HepG2 (cell line): ENCODE data around the gene HPCAL4. TPM values are rescaled to one million over a fixed set of nuclear protein-coding genes. Genes with fewer than 3 reads are reported as not detected.

Source experiments
- ATAC-seq: fragments of 200-7000 bp; cut with Tn5 transposase; 3 replicates; pipeline ENCODE4 v1.9.1; 2020; ENCODE audit warnings: mild to moderate bottlenecking, moderate library complexity
- BruUV-seq: library from RNA; stranded (reverse); fragments of 400-500 nt; replicated peaks from 2 replicates; lab custom pipeline; 2021; lab: Mats Ljungman, UMichigan
- CTCF ChIA-PET: fragments of 300-600 bp; formaldehyde crosslinking; extraction: SDS; loops from one replicate; lab custom pipeline; 2021; ENCODE audit warnings: low total read pairs, inconsistent platforms, low intra/inter-chr PET ratio; lab: Yijun Ruan, JAX
- POLR2A ChIA-PET: fragments of 350-600 bp; sonication (Branson Sonifier 250); formaldehyde crosslinking; loops from one replicate; lab custom pipeline; 2020; ENCODE audit warnings: antibody characterized with exemption, inconsistent platforms; lab: Yijun Ruan, JAX
- DNase-seq: peaks from one replicate; pipeline ENCODE4 v3.0.0-alpha.2; 2015; ENCODE audit warnings: low spot score
- FAIRE-seq: peaks from 3 replicates; lab custom pipeline; 2011; peaks lifted over from hg19 to GRCh38; lab: Jason Lieb, UNC
- H2AFZ ChIP-seq: one replicate; pipeline ENCODE4 v1.6.1; 2011; ENCODE audit warnings: low read length, inconsistent platforms
- H3K27ac ChIP-seq: fragments of 300-600 bp; 3 replicates; pipeline ENCODE4 v1.8.0; 2011; ENCODE audit warnings: mixed run types, mild to moderate bottlenecking, mixed read lengths, low read length, inconsistent platforms; ENCODE audit not compliant: insufficient read depth; ENCODE audit errors: extremely low read length
- H3K27me3 ChIP-seq, 2 experiments: fragments of 200-600 bp in 1 of 2; 2 replicates in 1 of 2; 3 replicates in 1 of 2; pipeline versions ENCODE4 v1.6.0 to v1.8.0; 2011; ENCODE audit warnings: low read length in 2 of 2, mild to moderate bottlenecking in 2 of 2, moderate library complexity in 2 of 2, inconsistent platforms in 1 of 2; ENCODE audit not compliant: insufficient read depth in 2 of 2, control insufficient read depth in 1 of 2
- H3K36me3 ChIP-seq, 2 experiments: fragments of 200-600 bp in 1 of 2; replicated peaks in 1 of 2; 2 replicates in 1 of 2; 3 replicates in 1 of 2; pipeline versions ENCODE4 v1.5.1 to v1.8.0; 2011; ENCODE audit warnings: low read length in 2 of 2, inconsistent platforms in 1 of 2; ENCODE audit not compliant: insufficient read depth in 2 of 2, control insufficient read depth in 1 of 2
- H3K4me1 ChIP-seq: 2 replicates; pipeline ENCODE4 v1.5.1; 2012; ENCODE audit warnings: low read length, inconsistent platforms; ENCODE audit not compliant: insufficient read depth
- H3K4me2 ChIP-seq: 2 replicates; pipeline ENCODE4 v1.6.0; 2011; ENCODE audit warnings: low read depth, low read length, inconsistent platforms
- H3K4me3 ChIP-seq, 3 experiments: fragments of 200-600 bp in 1 of 3; sonication (generic), shearing (Covaris generic) in 1 of 3; replicated peaks in 1 of 3; 2 replicates each; pipeline ENCODE4 v1.5.1; 2011 to 2016; ENCODE audit warnings: low read length in 3 of 3, inconsistent platforms in 2 of 3, low read depth in 2 of 3, mild to moderate bottlenecking in 2 of 3, control low read depth in 1 of 3, mixed read lengths in 1 of 3; ENCODE audit not compliant: insufficient read depth in 1 of 3
- H3K79me2 ChIP-seq: one replicate; pipeline ENCODE4 v1.6.1; 2011; ENCODE audit warnings: low read length, inconsistent platforms; ENCODE audit not compliant: insufficient read depth
- H3K9ac ChIP-seq: 2 replicates; pipeline ENCODE4 v1.6.0; 2011; ENCODE audit warnings: mild to moderate bottlenecking, low read depth, low read length, inconsistent platforms; ENCODE audit not compliant: insufficient read depth
- H3K9me3 ChIP-seq: 2 replicates; pipeline ENCODE4 v1.5.1; 2012; ENCODE audit warnings: mild to moderate bottlenecking, low read length
- H4K20me1 ChIP-seq: 2 replicates; pipeline ENCODE4 v1.6.0; 2011; ENCODE audit warnings: inconsistent platforms, mild to moderate bottlenecking, low read length, moderate library complexity; ENCODE audit not compliant: insufficient read depth
- UBTF ChIP-seq: sonication (generic); formaldehyde crosslinking; IDR thresholded peaks from 2 replicates; pipeline ENCODE4 v1.4.0; 2020; ENCODE audit warnings: mild to moderate bottlenecking, missing genetic modification reagents
- ZBED4 ChIP-seq: sonication (generic); formaldehyde crosslinking; IDR thresholded peaks from 2 replicates; pipeline ENCODE4 v1.4.0; 2020; ENCODE audit warnings: missing genetic modification reagents, borderline replicate concordance
- ZFY ChIP-seq: sonication (generic); formaldehyde crosslinking; IDR thresholded peaks from 2 replicates; pipeline ENCODE4 v1.4.0; 2020; ENCODE audit warnings: missing genetic modification reagents
- ZNF354B ChIP-seq: sonication (generic); formaldehyde crosslinking; IDR thresholded peaks from 2 replicates; pipeline ENCODE4 v1.8.0; 2022; ENCODE audit warnings: mild to moderate bottlenecking, missing genetic modification reagents
- ZNF672 ChIP-seq: sonication (generic); formaldehyde crosslinking; IDR thresholded peaks from 2 replicates; pipeline ENCODE4 v1.8.1; 2022; ENCODE audit warnings: missing genetic modification reagents
- ZNF879 ChIP-seq: sonication (generic); formaldehyde crosslinking; IDR thresholded peaks from 2 replicates; pipeline ENCODE4 v1.8.1; 2023; ENCODE audit warnings: missing genetic modification reagents
- ZSCAN21 ChIP-seq: sonication (generic); formaldehyde crosslinking; IDR thresholded peaks from 2 replicates; pipeline ENCODE4 v1.8.0; 2022; ENCODE audit warnings: mild to moderate bottlenecking, missing genetic modification reagents, moderate library complexity, borderline replicate concordance
- WGBS: methylation state at CpG from one replicate; pipeline ENCODE4 v1.1.6; 2017; ENCODE audit warnings: low lambda C conversion rate; 5-methylcytosine and 5-hydroxymethylcytosine counted together
- in situ Hi-C: cut with HindIII; loops from 2 replicates; pipeline ENCODE4 v1.10.0; 2017; ENCODE audit warnings: low pct_unique_long_range_greater_than_20kb; ENCODE audit not compliant: extremely low pct_ligation_motif_present
- intact Hi-C: fragments of 100-400 bp; cut with micrococcal nuclease; formaldehyde crosslinking; loops from one replicate; pipeline ENCODE4 v1.10.0; 2022; ENCODE audit not compliant: unreplicated experiment
- polyA plus RNA-seq, 8 experiments: library from polyadenylated mRNA; depleted of rRNA in 3 of 8; stranded (reverse) in 7 of 8; unstranded in 1 of 8; fragments of >200 nt; fragmentation: Illumina TruSeq in 4 of 8; extraction: Trizol in 4 of 8; gene quantifications; 2 replicates each; pipeline versions ENCODE4 v1.2.1 to v1.2.3, GENCODE V29; 2011 to 2016; ENCODE audit warnings: low read depth in 4 of 8, missing spikeins in 1 of 8, mixed read lengths in 1 of 8; ENCODE audit not compliant: insufficient read depth in 1 of 8
- total RNA-seq, 5 experiments: library from RNA; depleted of rRNA; stranded (reverse); fragments of >200 nt; fragmentation: Illumina TruSeq; extraction: Trizol; gene quantifications; 2 replicates each; pipeline ENCODE4 v1.2.3, GENCODE V29; 2016; ENCODE audit warnings: low read depth in 1 of 5
- TF ChIP-seq, protein P1 (sequence below): sonication (generic); formaldehyde crosslinking; conservative IDR thresholded peaks from 2 replicates; pipeline ENCODE4 v1.4.0; 2020; ENCODE audit warnings: missing genetic modification reagents

Gene HPCAL4
- total and polyA plus RNA-seq, 2 of the 13 experiments (the other 11 are each of a cell fraction or from before 2014, with no cell fraction given) = not detected

- Histone ChIP-seq H3K4me2 (peak overlapping the region; percentile 20; the same call in 1 of the 2 replicates), H3K27me3 (peaks cover 1 to 62% of the 10 kb centered on the region in 2 experiments; a peak in 4 of 5 replicates), H3K27ac (no peak overlapping the region), H3K79me2 (no peaks in the 10 kb centered on the region), H3K36me3 (no peaks in the 10 kb centered on the region), H3K9me3 (no peaks in the 10 kb centered on the region), H2AFZ (no peak overlapping the region), H3K9ac (no peak overlapping the region), H3K4me3 (peak overlapping the region in 1 of 3 experiments; percentile 61; a peak in 1 of 6 replicates), H4K20me1 (no peaks in the 10 kb centered on the region), H3K4me1 (no peaks in the 10 kb centered on the region)
- ChIA-PET POLR2A (no interaction called here), CTCF (no interaction called here)
- DNase-seq (no peak), FAIRE-seq (no peak), ATAC-seq (no peak)
- intact Hi-C loops (no loop called here), in situ Hi-C loops (no loop called here)
- TF ChIP-seq ZNF354B (CRISPR knock-in tag) (no peak), ZNF879 (CRISPR knock-in tag) (no peak)
- TF ChIP-seq, protein P1, sequence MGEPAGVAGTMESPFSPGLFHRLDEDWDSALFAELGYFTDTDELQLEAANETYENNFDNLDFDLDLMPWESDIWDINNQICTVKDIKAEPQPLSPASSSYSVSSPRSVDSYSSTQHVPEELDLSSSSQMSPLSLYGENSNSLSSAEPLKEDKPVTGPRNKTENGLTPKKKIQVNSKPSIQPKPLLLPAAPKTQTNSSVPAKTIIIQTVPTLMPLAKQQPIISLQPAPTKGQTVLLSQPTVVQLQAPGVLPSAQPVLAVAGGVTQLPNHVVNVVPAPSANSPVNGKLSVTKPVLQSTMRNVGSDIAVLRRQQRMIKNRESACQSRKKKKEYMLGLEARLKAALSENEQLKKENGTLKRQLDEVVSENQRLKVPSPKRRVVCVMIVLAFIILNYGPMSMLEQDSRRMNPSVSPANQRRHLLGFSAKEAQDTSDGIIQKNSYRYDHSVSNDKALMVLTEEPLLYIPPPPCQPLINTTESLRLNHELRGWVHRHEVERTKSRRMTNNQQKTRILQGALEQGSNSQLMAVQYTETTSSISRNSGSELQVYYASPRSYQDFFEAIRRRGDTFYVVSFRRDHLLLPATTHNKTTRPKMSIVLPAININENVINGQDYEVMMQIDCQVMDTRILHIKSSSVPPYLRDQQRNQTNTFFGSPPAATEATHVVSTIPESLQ = no peak
- BruUV-seq = no TSS peak
- WGBS = 67% methylated on average over 3 of the region's 3 CpGs
These were observed 57.8 kb downstream of the HPCAL4 start for GRCh38 chr1:39633422-39633821.

DNA sequence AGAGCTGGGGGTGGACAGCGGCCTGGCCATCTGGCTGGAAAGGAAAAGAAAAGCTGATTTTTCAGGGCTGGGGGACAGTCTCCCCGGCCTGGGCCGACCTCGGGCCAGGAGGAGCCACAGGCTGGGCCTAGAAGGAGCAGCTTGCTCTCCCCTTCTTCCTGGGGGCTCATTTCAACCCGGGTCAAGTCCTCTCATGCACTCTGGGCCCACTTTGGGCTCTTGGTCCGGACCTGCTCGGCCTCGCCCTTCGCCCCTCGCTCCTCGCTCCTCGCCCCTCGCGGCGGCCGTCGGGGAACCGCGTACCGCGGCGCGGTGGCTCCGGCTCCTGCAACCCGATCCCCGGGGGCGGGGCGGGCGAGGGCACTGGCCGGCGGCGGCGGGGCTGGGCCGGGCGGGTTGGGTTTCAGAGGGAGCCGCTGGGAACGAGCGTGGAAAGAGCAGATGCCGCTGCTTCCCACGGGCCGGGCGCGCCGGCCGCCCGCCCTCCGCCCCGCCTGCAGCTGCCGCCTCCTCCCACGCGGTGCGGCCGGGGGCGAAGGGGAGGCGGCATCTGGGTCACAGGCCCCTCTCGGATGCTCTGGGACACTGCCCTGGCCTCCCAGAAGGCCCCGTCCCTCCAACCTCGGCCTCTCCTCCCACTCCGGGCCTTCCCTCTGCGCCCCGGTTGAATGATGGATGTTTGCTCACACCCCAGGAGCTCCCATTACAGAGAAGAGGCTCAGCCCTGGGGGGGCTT lies 58.4 kb downstream of the HPCAL4 start:
- CTCF ChIA-PET = no interaction called here
- no peak overlapping the region for H3K27ac ChIP-seq
- FAIRE-seq = no peak
- TF ChIP-seq ZNF672 (CRISPR knock-in tag) (no peak), ZSCAN21 (no peak), ZBED4 (CRISPR knock-in tag) (peak; percentile 26; the same call in 1 of the 2 replicates), ZFY (CRISPR knock-in tag) (peak; percentile 35; the same call in 1 of the 2 replicates), UBTF (peak; percentile 26; the same call in 1 of the 2 replicates)

More for the DNA sequence above, 58.4 kb downstream of the HPCAL4 start:
- H3K4me2 ChIP-seq = peak overlapping the region; percentile 36; the same call in 1 of the 2 replicates
- POLR2A ChIA-PET = no interaction called here
- no peak for DNase-seq
- ATAC-seq = peak; percentile 91
- H3K27me3 ChIP-seq = peaks cover 1 to 60% of the 10 kb centered on the region in 2 experiments; a peak in 4 of 5 replicates
- no peaks in the 10 kb centered on the region for H3K4me1 ChIP-seq
- no peak overlapping the region for H3K9ac ChIP-seq
- no peaks in the 10 kb centered on the region for H3K79me2 ChIP-seq
- peak overlapping the region in 1 of 3 experiments; percentile 61; a peak in 1 of 6 replicates for H3K4me3 ChIP-seq
- H3K36me3 ChIP-seq = no peaks in the 10 kb centered on the region
- no peaks in the 10 kb centered on the region for H3K9me3 ChIP-seq
- no peaks in the 10 kb centered on the region for H4K20me1 ChIP-seq
- 33% methylated on average over 8 of the region's 61 CpGs for WGBS
- in situ Hi-C loops = no loop called here
- intact Hi-C loops = no loop called here
- BruUV-seq = no TSS peak
- H2AFZ ChIP-seq = no peak overlapping the region
